ENCODE results near the gene TBC1D8. TPM values are rescaled to one million over a fixed set of nuclear protein-coding genes. Genes with fewer than 3 reads are reported as not detected.
A peak's percentile ranks its signal among the peaks of the same experiment; 100 is the strongest.

The TBC1D8 gene
- total RNA-seq, 1 experiment from 2014 or later, result 51.7 TPM

- ATAC-seq, result no peak
- Mint-ChIP-seq H3K4me3 (no peak overlapping the region), H3K36me3 (no peaks in the 10 kb centered on the region), H3K4me1 (peaks cover 66% of the 10 kb centered on the region), H3K27ac (no peak overlapping the region), H3K9me3 (no peaks in the 10 kb centered on the region), H3K27me3 (ENCODE audit: low read depth) (no peaks in the 10 kb centered on the region)
- CTCF ChIA-PET, result interaction anchor here (1.9 kb wide), 1 partner anchor 73 kb away, joined by 5 read pairs; no protein-coding TSS in a partner anchor
- no peak for DNase-seq (ENCODE audit: low spot score)
- POLR2A ChIA-PET, result no interaction called here
- TF ChIP-seq PRDM15 (CRISPR knock-in tag; IDR thresholded peaks at IDR 0.05) (no peak), PRRX2 (CRISPR knock-in tag; IDR thresholded peaks at IDR 0.05) (no peak), SOX15 (CRISPR knock-in tag; IDR thresholded peaks at IDR 0.05) (no peak), USF1 (CRISPR knock-in tag; IDR thresholded peaks at IDR 0.05) (no peak), PREB (CRISPR knock-in tag; IDR thresholded peaks at IDR 0.05; ENCODE audit: borderline replicate concordance) (no peak), RELA (CRISPR knock-in tag; IDR thresholded peaks at IDR 0.05; ENCODE audit: borderline replicate concordance) (no peak), ELF4 (CRISPR knock-in tag; IDR thresholded peaks at IDR 0.05; ENCODE audit: low read depth) (no peak), MXD4 (CRISPR knock-in tag; IDR thresholded peaks at IDR 0.05; ENCODE audit: borderline replicate concordance) (no peak), HMGXB4 (CRISPR knock-in tag; IDR thresholded peaks at IDR 0.05) (no peak)
Observed at GRCh38 chr2:101115664-101116063, 35.5 kb downstream of the TBC1D8 start.

GRCh38 chr2:101114815-101115214 is 36.4 kb downstream of the TBC1D8 start:
- Mint-ChIP-seq H3K27me3 (ENCODE audit: low read depth) (no peaks in the 10 kb centered on the region), H3K9me3 (no peaks in the 10 kb centered on the region), H3K4me1 (peaks cover 70% of the 10 kb centered on the region), H3K36me3 (no peaks in the 10 kb centered on the region), H3K4me3 (peak overlapping the region; percentile 55), H3K27ac (peak overlapping the region; percentile 87)
- no peak for ATAC-seq
- no peak for DNase-seq (ENCODE audit: low spot score)
- ChIA-PET POLR2A (interaction anchor here (1.1 kb wide), 1 partner anchor 106 kb away, joined by 3 read pairs; no protein-coding TSS in a partner anchor), CTCF (interaction anchor here (1.9 to 2.0 kb wide), 2 partner anchors 74 to 76 kb away, joined by 5 to 10 read pairs; no protein-coding TSS in a partner anchor)
- TF ChIP-seq USF2 (CRISPR knock-in tag; IDR thresholded peaks at IDR 0.05) (peak; percentile 38; the same call in 1 of the 2 replicates), SOX15 (CRISPR knock-in tag; IDR thresholded peaks at IDR 0.05) (no peak)

- H3K36me3 Mint-ChIP-seq, result no peaks in the 10 kb centered on the region
- no peaks in the 10 kb centered on the region for H3K27me3 Mint-ChIP-seq (ENCODE audit: low read depth)
- POLR2A ChIA-PET, result interaction anchor here (1.1 kb wide), 1 partner anchor 106 kb away, joined by 3 read pairs; no protein-coding TSS in a partner anchor
- CTCF ChIA-PET, result interaction anchor here (1.3 to 2.0 kb wide), 4 partner anchors 74 to 91 kb away, joined by 3 to 10 read pairs (median 4); no protein-coding TSS in a partner anchor
- no peak for ATAC-seq
- H3K4me3 Mint-ChIP-seq, result peak overlapping the region; percentile 55
- H3K4me1 Mint-ChIP-seq, result peaks cover 75% of the 10 kb centered on the region
- H3K27ac Mint-ChIP-seq, result peak overlapping the region; percentile 87
- no peak for DNase-seq (ENCODE audit: low spot score)
- H3K9me3 Mint-ChIP-seq, result no peaks in the 10 kb centered on the region
- TF ChIP-seq ZNF671 (CRISPR knock-in tag; IDR thresholded peaks at IDR 0.05), result no peak
- TF ChIP-seq TCF7 (CRISPR knock-in tag; IDR thresholded peaks at IDR 0.05; ENCODE audit: low read depth), result no peak
- no peak for TF ChIP-seq ZNF138 (CRISPR knock-in tag; conservative IDR thresholded peaks at IDR 0.05)
- TF ChIP-seq ZNF317 (CRISPR knock-in tag; IDR thresholded peaks at IDR 0.05; ENCODE audit: borderline replicate concordance, low read depth), result no peak
- TF ChIP-seq ARID4B (CRISPR knock-in tag; IDR thresholded peaks at IDR 0.05; ENCODE audit: borderline replicate concordance), result no peak
- no peak for TF ChIP-seq PREB (CRISPR knock-in tag; IDR thresholded peaks at IDR 0.05; ENCODE audit: borderline replicate concordance)
- TF ChIP-seq SMAD4 (CRISPR knock-in tag; IDR thresholded peaks at IDR 0.05), result no peak
Observed at GRCh38 chr2:101114268-101114783, 36.9 kb downstream of the TBC1D8 start.
